SW480 (cell line): Measurements from ENCODE around the gene AGBL4.

Source experiments
- DNase-seq: peaks from one replicate; pipeline ENCODE4 v3.0.0-alpha.2; 2016; ENCODE audit warnings: low spot score

The AGBL4 gene

GRCh38 chr1:48679859-48680258 is 1343.9 kb downstream of the AGBL4 start:
- no peak for DNase-seq

- no peak for DNase-seq
Measured at GRCh38 chr1:48678710-48679505, 1344.8 kb downstream of the AGBL4 start.

- DNase-seq, result peak; percentile 61
Measured at GRCh38 chr1:48677306-48678287, 1346.2 kb downstream of the AGBL4 start.

DNA sequence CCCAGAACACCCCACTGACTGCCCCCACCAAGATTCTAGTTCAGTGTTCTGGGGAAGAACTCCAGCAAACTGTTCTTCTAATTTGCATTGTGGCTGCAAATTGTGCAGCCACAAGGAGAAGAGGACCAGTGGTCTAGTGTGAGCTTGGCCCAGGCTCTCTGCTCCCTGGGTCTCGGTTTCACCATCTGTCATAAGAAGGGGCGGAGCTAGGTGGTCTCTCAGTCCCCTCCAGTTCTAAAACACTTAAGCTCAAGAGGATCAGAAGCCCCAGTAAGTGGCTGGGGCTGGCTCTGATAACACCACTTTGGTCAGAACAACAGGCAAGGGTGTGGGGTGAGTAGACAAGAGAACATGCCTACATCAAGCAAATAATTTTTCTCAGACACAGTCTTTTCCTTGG is 1346.9 kb downstream of the AGBL4 start:
- no peak for DNase-seq

DNA sequence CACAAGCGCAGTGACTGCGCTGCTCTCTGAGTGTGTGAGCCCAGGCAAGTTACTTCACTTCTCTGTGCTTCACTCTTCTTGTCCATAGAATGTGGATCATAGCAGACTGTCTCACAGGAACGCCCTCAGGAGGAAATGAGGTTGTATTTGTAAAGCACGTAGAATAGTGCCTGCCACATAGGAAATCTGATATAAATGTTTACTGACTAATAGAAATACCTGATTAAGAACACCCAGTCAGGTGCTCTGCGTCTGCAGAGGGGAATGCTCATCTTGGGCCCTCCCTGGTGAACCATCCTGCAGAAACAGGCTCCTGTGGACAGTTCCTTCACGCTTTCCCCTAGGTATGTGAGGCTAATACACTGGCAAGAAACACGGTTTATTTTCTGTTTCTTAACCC is 1347.4 kb downstream of the AGBL4 start:
- no peak for DNase-seq

- no peak for DNase-seq
Measured at GRCh38 chr1:48675251-48675650, 1348.5 kb downstream of the AGBL4 start.

DNA sequence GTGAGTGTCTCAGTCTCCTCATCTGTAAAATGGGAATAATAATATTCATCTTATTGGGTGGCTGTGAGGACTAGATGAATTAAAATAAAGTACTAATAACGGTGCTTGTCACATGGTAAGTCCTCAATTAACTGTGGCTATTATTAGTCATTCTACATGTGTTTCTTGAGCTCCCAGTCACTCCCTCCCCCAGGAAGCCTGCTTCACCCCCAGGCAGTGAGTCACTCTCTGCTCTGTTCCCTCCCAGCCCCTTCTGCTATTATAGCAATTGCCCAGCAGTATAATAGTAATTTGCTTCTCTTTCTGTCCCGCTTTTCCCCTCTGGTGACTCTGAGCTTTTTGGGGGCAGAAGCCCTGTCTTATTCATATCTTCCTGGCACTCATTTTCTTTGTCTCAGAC is 1349.1 kb downstream of the AGBL4 start:
- peak; percentile 2 for DNase-seq

GRCh38 chr1:48673332-48674105 is 1350.2 kb downstream of the AGBL4 start:
- DNase-seq, result peak; percentile 14

GRCh38 chr1:48671578-48671977 is 1352.2 kb downstream of the AGBL4 start:
- no peak for DNase-seq

GRCh38 chr1:48670234-48671020 is 1353.3 kb downstream of the AGBL4 start:
- no peak for DNase-seq

- no peak for DNase-seq
Measured at GRCh38 chr1:48668339-48668738, 1355.4 kb downstream of the AGBL4 start.

- DNase-seq, result no peak
Measured at GRCh38 chr1:48667782-48668181, 1356.0 kb downstream of the AGBL4 start.

DNA sequence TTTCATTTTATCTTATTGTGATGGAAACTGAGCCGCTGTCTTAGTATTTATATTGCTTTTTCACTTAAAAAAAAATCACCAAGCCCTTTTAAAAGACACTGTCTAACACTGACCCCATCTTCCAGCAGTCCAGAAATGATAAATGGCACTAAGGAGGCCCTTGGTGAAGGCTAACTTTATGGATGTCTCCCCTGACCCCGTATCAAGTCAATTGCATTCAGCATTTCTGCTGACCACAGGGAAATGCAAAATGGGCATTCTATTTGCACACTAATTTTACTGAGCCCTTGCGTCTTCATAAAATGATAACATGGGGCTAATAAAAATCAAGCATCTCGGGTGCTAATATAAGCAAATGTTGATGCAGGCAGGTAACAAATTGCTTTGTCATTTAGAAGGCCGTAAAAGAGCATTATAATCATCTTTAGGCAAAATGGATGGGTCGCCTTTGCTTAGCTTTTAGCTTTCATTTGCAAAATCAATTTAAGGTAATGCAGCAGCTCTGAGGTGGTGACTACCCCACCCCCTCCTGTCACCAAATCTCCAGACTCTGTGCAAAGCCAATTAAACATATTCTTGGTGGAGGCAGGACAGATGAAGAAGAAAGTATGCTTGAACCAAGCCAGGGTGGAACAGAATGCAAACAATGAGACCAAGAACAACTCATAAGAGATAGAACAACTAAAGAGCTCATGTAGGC is 1357.9 kb downstream of the AGBL4 start:
- DNase-seq, result no peak

GRCh38 chr1:48661726-48662463 is 1361.9 kb downstream of the AGBL4 start:
- DNase-seq, result no peak

- no peak for DNase-seq
Measured at GRCh38 chr1:48659801-48660200, 1364.0 kb downstream of the AGBL4 start.

GRCh38 chr1:48657413-48657812 is 1366.3 kb downstream of the AGBL4 start:
- DNase-seq, result no peak

DNA sequence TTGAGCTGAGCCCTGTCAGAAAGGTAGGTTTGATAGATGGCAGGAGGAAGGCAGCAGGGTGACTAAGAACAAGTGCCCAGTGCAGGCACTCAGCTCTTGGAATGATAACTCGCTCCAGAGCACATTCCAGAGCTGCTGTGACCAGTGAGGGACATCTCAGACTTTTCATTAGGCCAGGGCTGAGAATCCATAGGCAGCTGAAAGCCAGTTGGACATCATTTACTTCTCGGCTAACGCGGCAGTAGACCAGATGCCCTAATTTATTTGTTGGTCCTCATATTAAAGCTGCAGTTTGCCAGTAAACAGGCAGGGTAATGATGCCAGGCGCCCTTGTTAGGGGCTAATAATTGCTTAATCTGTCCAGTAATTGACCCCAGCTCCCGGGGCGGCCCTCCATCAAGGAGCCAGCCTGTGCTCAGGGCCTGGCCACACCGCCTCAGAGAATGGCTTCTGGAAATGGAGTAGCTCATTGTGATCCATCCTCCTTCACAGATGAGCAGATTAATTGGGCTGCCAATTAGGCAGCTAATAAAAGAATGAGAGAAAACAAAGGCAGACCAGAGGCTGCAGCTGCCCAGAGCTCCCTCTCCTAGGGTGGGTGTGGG is 1369.0 kb downstream of the AGBL4 start:
- DNase-seq, result no peak

- DNase-seq, result no peak
Measured at GRCh38 chr1:48652334-48652733, 1371.4 kb downstream of the AGBL4 start.

GRCh38 chr1:48649880-48650279 is 1373.9 kb downstream of the AGBL4 start:
- no peak for DNase-seq

DNA sequence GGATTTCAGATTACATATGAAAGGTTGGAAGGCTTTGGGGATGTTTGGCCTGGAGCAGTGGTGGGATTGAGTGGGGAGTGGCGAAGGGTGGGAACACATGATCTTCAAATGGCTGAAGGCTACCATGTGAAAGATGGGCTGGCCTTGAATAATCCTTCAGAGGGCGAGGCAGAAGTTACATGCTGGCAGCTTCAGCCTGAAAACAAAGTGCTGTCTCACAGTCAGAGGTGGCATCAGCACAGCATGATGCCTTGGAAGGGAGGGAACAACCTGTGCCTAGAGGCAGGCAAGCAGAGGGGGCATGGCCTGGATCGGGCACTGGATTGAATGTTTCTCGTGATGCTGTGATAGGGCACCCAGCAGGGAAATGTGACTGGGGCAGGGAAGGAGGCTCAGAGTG is 1377.9 kb downstream of the AGBL4 start:
- no peak for DNase-seq
